Heart left ventricle (tissue), 13 donors: ENCODE results near the gene TRAFD1.

Experiments
- CTCF ChIP-seq, 12 donors: fragments of 200-600 bp; sonication (generic) in 4 of 12; IDR thresholded peaks; one replicate each; pipeline versions ENCODE4 v1.5.0 to v1.8.0; 2018 to 2022; ENCODE audit warnings: antibody characterized with exemption in 12 of 12, mild to moderate bottlenecking in 5 of 12
- POLR2A ChIP-seq, 2 donors: fragments of 450-650 bp; IDR thresholded peaks; one replicate each; pipeline ENCODE4 v1.6.1; 2017; ENCODE audit warnings: antibody characterized with exemption in 2 of 2, mild to moderate bottlenecking in 2 of 2, moderate library complexity in 2 of 2
- donor health status: ischemic (EF 13 %, LVEDD 7.1; RV severe dilation, severe dysfunction).
- donor health status: DM: no; HTN: yes; CAD: no.
- donor health status: DM: no; HTN: no; CAD: no.
- donor health status: ischemic (EF 25% LVEDD 6.9; RV normal size, moderate dysfunction).
- donor health status: ischemic (EF 25% LVEDD 5.7; RV mildly dilated, moderate dysfunction).
- donor health status: ischemic (EF 35%, LVEDD 5.7; RV mildly dilated, moderate dysfunction).
- donor health status: nonischemic (EF 11% LVEDD 7.7; RV severe dilation, severe dysfunction).
- donor health status: DM: yes; HTN: yes; CAD: no.
- donor health status: PGD.
- donor health status: ischemic (EF 29% LVEDD 5.4; RV normal size, mild dysfunction).
- donor health status: nonischemic (EF 23%, LVEDD 6.1; RV moderate dilation, normal function).

GRCh38 chr12:112164011-112164660 lies 38.8 kb downstream of the TRAFD1 start:
- no peak for TF ChIP-seq CTCF (IDR thresholded peaks at IDR 0.05)
- TF ChIP-seq POLR2A (IDR thresholded peaks at IDR 0.05), result no peak
